HG02943 (cell line): Measurements from ENCODE around the gene BICD2.

ENCODE experiments used
- ATAC-seq: cut with Tn5 transposase; IDR thresholded peaks from one replicate; pipeline ENCODE4 v1.9.1; 2021; ENCODE audit warnings: mild to moderate bottlenecking, low read depth, moderate library complexity; ENCODE audit not compliant: unreplicated experiment

Gene BICD2

DNA sequence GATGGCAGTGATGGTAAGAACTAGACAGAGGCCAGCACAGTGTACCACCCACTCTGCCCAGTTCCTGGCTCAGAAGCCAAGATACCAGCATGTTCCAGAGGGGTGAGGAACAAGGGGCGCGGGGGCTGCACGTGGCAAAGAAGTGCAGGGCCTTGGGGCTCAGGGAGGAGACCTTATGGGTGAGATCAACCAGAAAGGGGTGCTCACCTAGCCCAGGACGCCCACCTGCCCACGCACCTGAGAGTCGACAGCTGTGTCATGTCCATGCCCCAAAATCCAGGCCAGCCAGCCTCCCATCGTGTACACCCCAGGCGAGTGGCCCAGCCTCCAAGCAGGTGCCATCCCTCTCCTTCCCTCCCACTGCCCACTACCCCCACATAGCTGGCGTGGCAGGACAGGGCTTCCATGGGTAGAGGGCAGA lies 34.9 kb downstream of the BICD2 start:
- ATAC-seq: no peak

GRCh38 chr9:92728831-92729734 lies 35.5 kb downstream of the BICD2 start:
- peak; percentile 59 for ATAC-seq

GRCh38 chr9:92727716-92728700 lies 36.6 kb downstream of the BICD2 start:
- ATAC-seq: no peak

- ATAC-seq: no peak
Measured at GRCh38 chr9:92726971-92727715, 37.5 kb downstream of the BICD2 start.

DNA sequence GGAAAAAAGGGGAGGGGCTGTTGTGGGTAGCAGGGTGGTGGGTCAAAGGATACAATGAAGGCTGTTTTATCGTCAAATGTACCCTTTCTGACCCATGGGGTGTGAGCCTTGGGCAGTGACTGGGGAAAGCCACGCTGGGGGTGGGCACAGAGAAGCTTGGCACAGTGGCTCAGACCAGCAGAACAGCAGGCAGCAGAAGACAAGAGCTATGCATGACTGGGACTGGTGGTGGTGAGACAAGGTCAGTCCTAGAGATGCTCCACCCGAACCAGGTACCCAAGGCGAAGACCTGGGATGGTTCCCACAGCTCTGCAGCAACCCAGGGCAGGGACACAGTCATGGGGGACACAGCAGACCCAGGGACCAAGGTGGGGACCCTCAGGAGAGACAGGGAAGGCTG lies 38.3 kb downstream of the BICD2 start:
- no peak for ATAC-seq

DNA sequence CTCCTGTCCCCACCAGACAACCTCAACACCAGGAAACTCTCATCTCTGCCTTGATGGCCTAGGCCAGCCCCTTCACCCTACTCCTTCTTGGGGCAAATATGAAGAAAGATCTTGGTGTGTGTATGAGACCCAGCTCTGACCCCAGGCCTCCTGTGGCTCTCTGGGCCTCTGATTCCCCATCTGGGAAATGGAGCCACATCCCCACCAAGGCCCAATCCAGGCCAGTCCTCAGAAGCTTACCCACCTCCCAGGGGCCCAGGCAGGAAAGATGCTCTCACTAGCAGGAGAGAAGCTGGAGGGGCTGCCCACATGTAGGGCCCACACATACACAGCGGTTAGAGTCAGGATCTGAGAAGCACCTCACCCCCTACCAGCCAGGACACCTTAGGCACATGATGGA lies 38.9 kb downstream of the BICD2 start:
- no peak for ATAC-seq

DNA sequence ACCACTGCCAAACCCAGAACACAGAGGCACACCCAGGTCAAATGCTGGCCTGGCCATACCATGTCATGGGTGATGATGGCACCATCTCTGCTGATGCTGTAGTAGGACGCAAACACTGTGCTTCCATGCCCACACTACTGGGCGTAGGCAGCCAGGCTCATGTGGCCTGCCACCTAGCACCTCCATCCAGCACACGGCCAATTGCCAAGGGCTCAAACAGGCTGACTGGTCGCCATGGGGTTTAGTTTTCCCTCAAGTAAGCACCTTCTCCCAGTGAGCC lies 39.4 kb downstream of the BICD2 start:
- ATAC-seq: no peak

DNA sequence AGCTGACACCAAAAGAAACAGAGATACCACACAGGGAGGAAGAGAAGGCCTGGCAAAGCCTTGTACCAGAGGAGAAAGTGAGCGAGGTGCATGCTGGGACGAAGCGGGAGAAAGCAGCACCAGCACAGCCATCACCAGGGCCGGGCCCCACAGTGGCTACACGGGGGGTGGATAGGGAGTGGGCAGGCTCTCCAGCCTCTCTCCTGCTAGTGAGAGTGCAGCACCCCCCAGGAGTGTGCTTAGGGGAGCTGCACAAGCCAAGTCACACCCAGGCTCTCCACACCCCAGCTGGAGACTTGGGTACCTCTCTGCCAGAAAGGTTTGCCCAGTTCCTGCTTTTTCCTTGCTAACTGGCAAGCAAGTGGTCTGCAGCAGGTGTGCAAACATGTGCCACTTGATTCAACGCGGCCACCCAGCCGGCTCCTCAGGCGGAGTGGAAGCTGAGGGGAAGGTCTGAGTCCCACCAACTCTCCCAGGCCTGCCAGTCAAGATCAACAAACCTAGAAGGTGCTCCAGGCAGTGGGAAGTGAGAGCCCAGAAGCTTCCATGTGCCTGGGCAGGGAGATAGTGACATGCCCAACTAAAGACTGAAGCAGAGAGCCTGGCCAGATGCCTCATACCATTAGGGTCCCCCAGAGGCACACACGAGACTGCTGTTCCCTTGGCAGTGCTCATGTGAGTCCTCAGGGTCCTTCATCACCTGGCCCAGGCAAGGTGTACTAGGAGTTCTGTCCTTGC lies 39.9 kb downstream of the BICD2 start:
- no peak for ATAC-seq

DNA sequence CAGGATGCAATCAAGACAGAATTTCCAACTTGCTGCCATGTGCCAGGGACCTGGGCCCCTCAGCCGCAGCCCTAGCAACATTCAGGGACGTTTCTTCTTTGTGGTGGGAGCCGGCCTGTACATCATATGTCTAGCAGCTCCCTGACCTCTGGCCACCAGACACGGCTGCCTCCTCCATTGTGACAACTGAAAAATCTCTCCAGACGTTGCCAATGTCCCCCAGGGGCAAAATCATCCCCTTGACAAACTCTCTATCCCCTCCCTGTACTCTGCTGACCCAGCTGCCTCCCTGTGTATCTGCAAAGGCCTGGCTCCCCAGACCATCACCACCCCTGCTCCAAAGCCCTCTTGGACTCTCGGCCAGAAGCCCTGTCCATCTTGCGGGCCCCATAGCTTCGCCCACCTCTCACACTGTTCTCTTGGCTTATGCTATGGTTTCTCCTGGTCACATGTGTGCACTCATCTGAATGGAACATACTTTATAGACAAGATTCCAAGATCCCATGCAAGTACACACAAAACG lies 40.8 kb downstream of the BICD2 start:
- no peak for ATAC-seq

GRCh38 chr9:92723299-92723625 lies 41.4 kb downstream of the BICD2 start:
- ATAC-seq: no peak

GRCh38 chr9:92722386-92723298 lies 42.0 kb downstream of the BICD2 start:
- ATAC-seq: no peak

- ATAC-seq: no peak
Measured at GRCh38 chr9:92721548-92721947, 43.1 kb downstream of the BICD2 start.

GRCh38 chr9:92720807-92721535 lies 43.7 kb downstream of the BICD2 start:
- ATAC-seq: no peak

GRCh38 chr9:92720209-92720765 lies 44.3 kb downstream of the BICD2 start:
- no peak for ATAC-seq

DNA sequence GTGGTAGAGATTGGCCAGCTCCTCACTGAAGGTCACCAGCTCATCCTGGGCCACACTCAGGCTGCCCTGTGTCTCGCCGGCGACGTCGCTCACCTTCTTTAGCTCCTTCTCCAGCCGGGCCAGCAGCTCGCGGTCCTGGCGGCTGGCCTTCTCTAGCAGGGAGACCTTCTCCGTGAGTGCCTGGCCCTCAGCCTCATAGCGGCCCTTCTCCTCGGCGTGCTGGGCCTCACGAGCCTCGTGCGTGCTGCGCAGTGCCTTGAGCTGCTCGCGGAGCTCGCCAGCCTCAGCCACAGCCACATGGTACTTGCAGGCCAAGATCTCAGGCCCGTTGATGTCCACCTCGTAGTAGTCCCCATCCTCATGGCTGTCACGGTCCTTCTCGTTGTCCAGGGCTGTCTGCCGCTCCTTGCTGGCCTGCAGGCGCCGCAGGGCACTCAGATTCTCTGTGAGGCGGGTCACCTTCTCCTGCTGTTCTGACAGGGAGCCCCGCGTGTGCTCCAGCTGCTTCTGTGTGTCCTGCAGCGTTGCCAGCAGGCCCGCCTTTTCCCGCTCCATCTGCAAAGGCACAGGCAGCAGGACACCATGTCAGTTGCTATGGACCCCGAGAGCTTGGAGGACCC lies 45.5 kb downstream of the BICD2 start:
- no peak for ATAC-seq

DNA sequence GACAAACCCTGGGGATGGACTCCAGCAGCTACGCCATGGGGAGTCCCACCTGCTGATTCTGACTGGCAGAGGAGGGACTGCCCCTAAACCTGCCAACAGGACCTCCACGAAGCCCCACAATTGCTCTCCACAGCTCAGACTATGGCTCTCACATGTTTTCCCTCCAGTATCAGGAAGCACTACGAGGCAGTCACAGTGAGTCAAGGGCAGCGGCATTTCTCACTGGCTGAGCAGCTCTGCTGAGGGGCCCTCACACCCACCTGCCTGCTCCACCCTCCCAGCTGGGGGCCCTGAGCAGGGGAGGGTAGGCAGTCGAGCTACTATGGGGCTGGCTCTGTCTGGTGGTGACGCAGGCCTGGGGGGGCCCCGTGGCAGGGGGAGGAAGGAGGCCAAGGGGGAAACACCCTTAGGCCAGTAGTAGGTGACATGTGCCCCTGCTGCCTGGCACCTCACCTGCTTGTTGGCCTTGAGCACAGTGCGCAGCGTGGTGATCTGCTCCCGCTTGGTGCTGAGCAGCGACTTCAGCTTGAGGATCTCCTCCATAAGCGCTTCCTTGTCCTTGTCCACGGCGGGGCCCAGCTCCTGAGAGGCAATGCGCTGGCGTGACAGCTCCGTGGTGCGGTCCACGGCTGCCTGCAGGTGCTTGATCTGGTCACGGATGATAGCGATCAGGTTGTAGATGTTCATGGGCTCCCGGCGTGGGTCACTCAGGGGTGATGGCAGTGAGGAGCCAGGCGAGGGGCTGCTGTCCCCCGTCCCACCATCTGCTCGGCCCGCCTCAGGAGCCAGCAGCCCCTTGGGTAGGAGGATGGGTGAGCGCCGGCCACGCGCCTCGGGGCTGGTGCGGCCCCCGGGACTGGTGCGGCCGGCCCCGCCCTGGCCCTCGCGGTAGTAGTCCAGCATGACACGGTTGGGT lies 46.3 kb downstream of the BICD2 start:
- no peak for ATAC-seq
